OCI-LY1 (cell line): ENCODE data around the gene FAM193B.
"Not testable (repeated sequence)": the region's sequence is repeated elsewhere in the genome, so short reads cannot be mapped to it uniquely, and the experiment has no call there.

Experiments used
- H2AFZ ChIP-seq: fragments of 200-600 bp; sonication (generic), shearing (Covaris generic); 2 replicates; pipeline ENCODE4 v1.6.0; 2014; ENCODE audit warnings: antibody characterized with exemption, mild to moderate bottlenecking, low read length
- H3F3A ChIP-seq: fragments of 200-600 bp; sonication (generic), shearing (Covaris generic); 2 replicates; pipeline ENCODE4 v1.6.0; 2014; ENCODE audit warnings: mild to moderate bottlenecking, antibody characterized with exemption, low read length, moderate library complexity; ENCODE audit not compliant: insufficient read depth
- H3K27ac ChIP-seq: fragments of 200-600 bp; sonication (generic); 2 replicates; pipeline ENCODE4 v1.5.1; 2014; ENCODE audit warnings: low read length, mixed run types, mild to moderate bottlenecking, low read depth; ENCODE audit not compliant: poor library complexity, severe bottlenecking
- H3K27me3 ChIP-seq: fragments of 200-600 bp; sonication (generic); 2 replicates; pipeline ENCODE4 v1.6.0; 2014; ENCODE audit warnings: antibody characterized with exemption, mild to moderate bottlenecking, low read length, moderate library complexity; ENCODE audit not compliant: insufficient read depth
- H3K36me3 ChIP-seq: fragments of 200-600 bp; sonication (generic); 2 replicates; pipeline ENCODE4 v1.6.1; 2014; ENCODE audit warnings: mild to moderate bottlenecking, antibody characterized with exemption, low read length, moderate library complexity, mixed read lengths; ENCODE audit not compliant: insufficient read depth
- H3K4me1 ChIP-seq: fragments of 200-600 bp; sonication (generic); 2 replicates; pipeline ENCODE4 v1.5.1; 2014; ENCODE audit warnings: mild to moderate bottlenecking, low read length, moderate library complexity; ENCODE audit not compliant: insufficient read depth, severe bottlenecking
- H3K4me2 ChIP-seq: fragments of 200-600 bp; sonication (generic), shearing (Covaris generic); 2 replicates; pipeline ENCODE4 v1.6.1; 2014; ENCODE audit warnings: low read length
- H3K4me3 ChIP-seq: fragments of 200-600 bp; sonication (generic); 2 replicates; pipeline ENCODE4 v1.5.1; 2014; ENCODE audit warnings: low read length, low read depth, mild to moderate bottlenecking, mixed read lengths; ENCODE audit not compliant: poor library complexity, severe bottlenecking
- H3K79me2 ChIP-seq: fragments of 200-600 bp; shearing (Covaris generic); 2 replicates; pipeline ENCODE4 v1.6.1; 2016; ENCODE audit warnings: mixed run types, low read length, mixed read lengths; ENCODE audit not compliant: insufficient read depth
- H3K9ac ChIP-seq: fragments of 200-600 bp; sonication (generic), shearing (Covaris generic); 2 replicates; pipeline ENCODE4 v1.6.1; 2014; ENCODE audit warnings: mild to moderate bottlenecking, low read length, mixed read lengths
- H3K9me2 ChIP-seq: fragments of 200-600 bp; sonication (generic), shearing (Covaris generic); 2 replicates; pipeline ENCODE4 v1.6.1; 2014; ENCODE audit warnings: low read depth, mild to moderate bottlenecking, low read length, mixed read lengths
- H3K9me3 ChIP-seq: fragments of 200-600 bp; shearing (Covaris generic); 2 replicates; pipeline ENCODE4 v1.6.1; 2014; ENCODE audit warnings: low read length, mixed read lengths
- H4K20me1 ChIP-seq: fragments of 200-600 bp; sonication (generic), shearing (Covaris generic); 2 replicates; pipeline ENCODE4 v1.6.0; 2016; ENCODE audit warnings: mild to moderate bottlenecking, low read length; ENCODE audit not compliant: insufficient read depth
- CTCF ChIP-seq: fragments of 200-600 bp; sonication (generic), shearing (Covaris generic); IDR thresholded peaks from 2 replicates; pipeline ENCODE4 v1.5.1; 2017; ENCODE audit warnings: mild to moderate bottlenecking, antibody characterized with exemption, low read length, moderate library complexity, mixed read lengths
- EZH2 ChIP-seq: fragments of 200-600 bp; sonication (generic), shearing (Covaris generic); IDR thresholded peaks from 2 replicates; pipeline ENCODE4 v1.8.0; 2017; ENCODE audit warnings: borderline replicate concordance, mixed run types, mild to moderate bottlenecking, antibody characterized with exemption, low read length, moderate library complexity, mixed read lengths

The FAM193B gene

GRCh38 chr5:177487975-177488374 lies 66.4 kb downstream of the FAM193B start:
- Histone ChIP-seq H4K20me1 (no peaks in the 10 kb centered on the region), H3F3A (no peaks in the 10 kb centered on the region), H3K36me3 (peaks cover 14% of the 10 kb centered on the region), H3K9me3 (no peaks in the 10 kb centered on the region), H3K27me3 (no peaks in the 10 kb centered on the region), H3K4me3 (no peak overlapping the region), H3K4me1 (peaks cover 27% of the 10 kb centered on the region), H3K9me2 (no peaks in the 10 kb centered on the region), H2AFZ (no peak overlapping the region), H3K79me2 (no peaks in the 10 kb centered on the region), H3K4me2 (no peak overlapping the region), H3K27ac (no peak overlapping the region), H3K9ac (no peak overlapping the region)
- TF ChIP-seq CTCF, result peak; percentile 23; the same call in 1 of the 2 replicates
- no peak for TF ChIP-seq EZH2

DNA sequence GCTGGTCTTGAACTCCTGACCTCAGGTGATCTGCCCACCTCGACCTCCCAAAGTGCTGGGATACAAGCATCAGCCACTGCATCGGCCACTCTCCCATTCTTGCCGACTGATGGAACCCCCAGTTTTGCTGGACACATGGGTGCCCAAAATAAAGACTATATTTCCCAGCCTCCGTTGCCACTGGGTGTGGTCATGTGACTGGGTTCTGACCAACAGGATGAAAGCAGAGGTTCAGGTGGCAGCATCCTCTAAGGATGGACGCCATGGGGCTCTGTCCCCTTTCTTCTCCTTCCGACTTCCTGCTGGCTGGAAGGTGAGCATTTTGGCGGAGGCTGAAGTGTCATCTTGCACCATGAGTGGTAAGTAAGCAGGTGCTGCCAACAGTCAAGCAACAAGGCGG lies 67.2 kb downstream of the FAM193B start:
- Histone ChIP-seq H3K9me3 (no peaks in the 10 kb centered on the region), H3K4me2 (no peak overlapping the region), H3K9me2 (no peaks in the 10 kb centered on the region), H3K4me3 (no peak overlapping the region), H3K27ac (no peak overlapping the region), H3K36me3 (peaks cover 14% of the 10 kb centered on the region), H3K79me2 (no peaks in the 10 kb centered on the region), H3F3A (no peaks in the 10 kb centered on the region), H2AFZ (no peak overlapping the region), H4K20me1 (no peaks in the 10 kb centered on the region), H3K4me1 (peaks cover 27% of the 10 kb centered on the region), H3K9ac (no peak overlapping the region), H3K27me3 (no peaks in the 10 kb centered on the region)
- no peak for TF ChIP-seq EZH2

DNA sequence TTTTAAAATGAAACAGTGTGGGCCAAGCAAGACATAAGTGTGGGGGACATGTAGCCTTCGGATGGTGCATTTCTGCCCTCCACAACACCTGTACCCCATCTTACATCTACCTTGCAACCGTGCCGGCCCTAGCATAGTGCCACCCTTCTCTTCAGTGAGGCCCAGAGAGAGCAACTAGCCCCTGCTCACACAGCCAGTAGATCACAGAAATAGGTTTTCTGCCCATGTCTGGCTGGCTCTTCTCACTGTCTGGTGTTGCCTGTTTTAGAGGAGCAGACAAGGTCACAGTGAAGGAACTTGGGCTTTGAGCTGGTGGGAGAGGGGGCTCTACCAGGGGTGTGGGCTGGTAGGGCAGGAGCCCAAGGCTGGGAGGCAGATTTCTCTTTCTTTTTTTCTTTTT lies 68.1 kb downstream of the FAM193B start:
- Histone ChIP-seq H3K9me2 (no peaks in the 10 kb centered on the region), H3K79me2 (no peaks in the 10 kb centered on the region), H4K20me1 (no peaks in the 10 kb centered on the region), H3K4me1 (peaks cover 26% of the 10 kb centered on the region), H3K36me3 (peaks cover 14% of the 10 kb centered on the region), H3K9me3 (no peaks in the 10 kb centered on the region), H3K4me3 (no peak overlapping the region), H3F3A (no peaks in the 10 kb centered on the region), H3K27me3 (no peaks in the 10 kb centered on the region), H3K27ac (no peak overlapping the region), H2AFZ (no peak overlapping the region), H3K9ac (no peak overlapping the region), H3K4me2 (no peak overlapping the region)
- TF ChIP-seq EZH2, result no peak
- TF ChIP-seq CTCF, result no peak

DNA sequence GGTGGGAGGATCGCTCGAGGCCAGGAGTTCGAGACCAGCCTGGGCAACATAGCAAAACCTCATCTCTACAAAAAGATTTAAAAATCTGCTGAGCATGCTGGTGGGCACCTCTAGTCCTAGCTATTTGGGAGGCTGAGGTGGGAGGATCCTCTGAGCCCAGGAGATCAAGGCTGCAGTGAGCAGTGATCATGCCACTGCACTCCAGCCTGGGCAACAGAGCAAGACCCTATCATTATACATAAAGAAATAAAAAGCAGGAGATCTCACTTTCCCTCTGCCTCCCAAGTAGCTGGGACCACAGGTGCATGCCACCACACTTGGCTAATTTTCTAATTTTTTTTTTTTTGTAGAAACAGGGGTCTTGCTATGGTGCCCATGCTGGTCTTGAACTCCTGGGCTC lies 68.6 kb downstream of the FAM193B start:
- H3K4me1 ChIP-seq, result peaks cover 21% of the 10 kb centered on the region
- H3K4me3 ChIP-seq, H4K20me1 ChIP-seq, H3K4me2 ChIP-seq, H3F3A ChIP-seq, H3K9me2 ChIP-seq, H3K27ac ChIP-seq, H3K9me3 ChIP-seq, H3K27me3 ChIP-seq, H3K9ac ChIP-seq, H3K79me2 ChIP-seq, H2AFZ ChIP-seq: not testable (repeated sequence)
- peaks cover 14% of the 10 kb centered on the region for H3K36me3 ChIP-seq
